HG02798 (cell line): ENCODE data around the gene C1orf94.
"Not testable (repeated sequence)": the region's sequence is repeated elsewhere in the genome, so short reads cannot be mapped to it uniquely, and the experiment has no call there.

Experiments used
- ATAC-seq: cut with Tn5 transposase; IDR thresholded peaks from one replicate; pipeline ENCODE4 v1.9.1; 2021; ENCODE audit warnings: mild to moderate bottlenecking; ENCODE audit not compliant: unreplicated experiment, poor library complexity

The C1orf94 gene

DNA sequence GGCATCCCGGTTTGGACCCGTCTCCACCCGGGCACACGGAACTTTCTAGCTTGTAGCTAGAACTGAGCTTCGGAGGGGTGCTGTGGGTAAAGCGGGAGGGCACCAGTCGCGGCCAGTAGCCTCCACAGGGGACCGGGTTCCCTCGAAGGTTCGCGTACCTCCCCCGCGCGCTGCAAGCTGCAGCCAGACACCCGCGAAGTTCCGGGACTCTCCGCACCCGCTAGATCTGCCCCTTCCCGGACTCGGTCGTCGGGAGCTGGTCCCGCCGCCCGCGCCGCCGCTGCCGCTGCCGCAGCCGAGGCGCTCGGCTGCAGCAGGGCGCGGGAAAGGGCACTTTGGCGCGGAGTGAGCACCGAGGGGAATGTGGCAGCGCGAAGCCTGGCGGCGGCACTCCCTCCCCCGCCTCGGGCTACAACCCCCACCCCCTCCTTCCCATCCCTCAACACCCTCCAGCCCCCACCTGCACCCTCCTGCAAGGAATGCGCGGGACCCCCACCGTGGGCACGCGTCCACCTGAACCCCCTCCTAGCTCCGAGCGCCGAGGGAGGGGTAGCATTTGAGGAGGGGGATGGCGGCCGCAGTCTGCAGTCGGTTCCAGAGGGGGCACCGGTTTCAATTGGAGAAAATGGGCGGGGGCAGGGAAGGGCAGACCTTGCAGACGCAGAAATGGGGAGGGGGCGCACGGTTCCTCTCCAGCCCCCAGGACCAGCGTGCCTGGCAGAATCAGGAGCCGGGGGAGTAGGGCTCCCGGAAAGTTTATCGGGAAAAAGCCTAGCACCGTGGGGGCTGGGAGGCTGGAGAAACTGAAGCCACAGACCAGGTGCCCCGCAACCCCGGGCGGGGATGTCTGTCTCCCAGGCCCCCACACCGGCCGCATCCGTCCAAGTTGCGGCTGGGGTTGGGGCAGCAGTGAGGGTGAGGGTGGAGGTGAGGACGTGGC lies 12.6 kb upstream of the C1orf94 start:
- ATAC-seq: no peak

- ATAC-seq: no peak
Measured at GRCh38 chr1:34164771-34165391, 11.8 kb upstream of the C1orf94 start, which contains the start of gene CSMD2. Gene CSMD2 (minus strand): TSS chr1:34165230. CDS start chr1:34165097, 133 bp downstream.

DNA sequence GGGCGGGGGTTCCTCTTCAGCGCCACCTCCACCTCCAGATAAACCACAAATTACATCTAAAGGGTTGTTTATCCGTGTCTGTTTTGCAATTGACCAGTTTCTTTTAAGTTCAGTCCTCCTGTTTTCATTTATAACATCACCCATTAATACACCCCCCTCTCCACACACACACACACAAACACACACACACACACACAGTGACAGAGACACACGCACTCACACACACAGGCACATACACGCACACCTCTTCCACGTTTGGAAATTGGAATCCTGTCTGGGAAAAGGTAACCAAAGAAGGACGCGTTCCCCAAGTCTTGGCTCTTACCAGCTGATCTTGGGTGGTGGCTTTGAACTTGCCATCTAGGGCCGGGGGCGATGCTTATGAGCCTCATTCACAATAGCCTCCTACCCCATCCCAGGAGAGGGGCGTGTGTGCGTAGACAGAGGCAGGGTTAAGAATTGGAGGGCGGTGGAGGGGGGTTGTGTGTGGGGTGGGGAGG lies 11.2 kb upstream of the C1orf94 start:
- ATAC-seq: no peak

- ATAC-seq: no peak
Measured at GRCh38 chr1:34166191-34166624, 10.5 kb upstream of the C1orf94 start.

DNA sequence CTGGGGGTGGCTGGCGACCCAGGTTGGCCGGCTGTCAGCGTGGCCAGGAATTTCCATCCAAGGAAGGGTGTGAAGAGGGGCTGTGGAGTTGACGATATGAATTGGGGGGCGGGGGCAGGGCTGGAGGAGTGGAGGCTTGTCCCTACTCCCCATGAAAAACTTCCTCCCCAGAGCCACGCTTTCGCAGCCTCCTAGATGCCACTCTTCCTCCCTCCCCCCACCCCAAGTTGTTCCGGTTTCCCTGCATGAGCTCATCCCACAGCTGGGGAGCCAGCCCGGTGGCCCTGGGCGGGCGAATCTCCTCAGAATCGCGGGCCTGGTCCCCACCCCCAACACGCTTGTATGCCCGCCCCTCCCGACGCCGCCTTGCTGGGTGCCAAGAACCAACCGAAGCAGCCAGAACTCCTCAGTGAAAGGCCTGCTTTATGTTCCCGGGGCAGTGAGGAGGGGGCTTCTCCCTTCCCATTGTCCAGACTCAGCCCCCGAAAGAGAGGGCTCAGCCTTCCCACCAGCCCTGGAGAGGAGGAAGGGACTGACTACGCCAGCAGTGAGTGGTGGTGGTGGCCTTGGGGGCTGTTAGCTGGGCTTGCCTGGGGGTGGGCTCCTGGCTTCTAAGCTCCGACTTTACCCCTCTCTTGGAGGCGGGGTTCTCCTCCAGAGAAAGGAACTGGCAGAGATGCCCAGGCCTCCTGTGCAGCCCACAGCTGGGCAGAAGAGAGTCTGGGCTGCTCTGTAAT lies 9.9 kb upstream of the C1orf94 start:
- no peak for ATAC-seq

GRCh38 chr1:34167389-34167788 lies 9.3 kb upstream of the C1orf94 start:
- no peak for ATAC-seq

GRCh38 chr1:34175744-34176143 lies 963 bp upstream of the C1orf94 start:
- no peak for ATAC-seq

GRCh38 chr1:34178072-34178471 lies 1.4 kb downstream of the C1orf94 start:
- no peak for ATAC-seq

GRCh38 chr1:34183381-34183780 lies 6.7 kb downstream of the C1orf94 start:
- ATAC-seq: not testable (repeated sequence)

DNA sequence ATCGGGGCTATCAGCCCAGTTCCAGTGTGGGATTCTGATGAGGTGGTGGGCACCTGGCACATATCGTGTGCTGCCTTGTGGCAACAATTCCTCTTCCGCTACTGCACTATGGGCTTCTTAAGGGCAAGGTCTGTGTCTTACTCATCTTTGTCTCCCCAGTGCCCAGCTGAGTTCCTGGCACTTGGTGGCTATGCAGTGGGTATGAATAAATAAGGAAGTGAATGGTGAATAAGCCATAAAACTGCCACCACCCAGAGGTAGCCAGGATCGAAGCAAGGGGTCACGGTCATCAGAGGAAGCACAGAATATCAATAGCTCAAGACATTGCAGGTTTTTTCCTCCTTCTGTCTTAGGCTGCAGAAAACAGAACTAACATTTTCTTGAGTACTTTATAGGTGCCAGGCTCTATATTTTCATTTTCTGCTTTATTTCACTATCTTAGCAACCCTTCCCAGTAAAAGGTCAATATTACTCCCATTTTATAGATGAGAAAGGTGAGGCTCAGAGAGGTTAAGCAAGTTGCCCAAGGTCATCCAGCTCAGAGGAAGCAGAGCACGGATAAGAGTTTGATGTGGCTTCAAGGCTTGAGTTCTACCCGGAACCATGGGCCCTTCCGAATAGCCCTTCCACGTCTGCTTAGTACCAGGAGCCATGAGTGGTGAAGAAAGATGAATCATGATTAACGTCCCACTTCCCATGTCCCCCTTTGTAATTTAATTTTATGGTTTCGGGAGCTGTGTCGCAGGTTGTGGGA lies 10.2 kb downstream of the C1orf94 start:
- ATAC-seq: no peak

GRCh38 chr1:34188418-34188817 lies 11.7 kb downstream of the C1orf94 start:
- no peak for ATAC-seq

- ATAC-seq: no peak
Measured at GRCh38 chr1:34188985-34189384, 12.3 kb downstream of the C1orf94 start.

DNA sequence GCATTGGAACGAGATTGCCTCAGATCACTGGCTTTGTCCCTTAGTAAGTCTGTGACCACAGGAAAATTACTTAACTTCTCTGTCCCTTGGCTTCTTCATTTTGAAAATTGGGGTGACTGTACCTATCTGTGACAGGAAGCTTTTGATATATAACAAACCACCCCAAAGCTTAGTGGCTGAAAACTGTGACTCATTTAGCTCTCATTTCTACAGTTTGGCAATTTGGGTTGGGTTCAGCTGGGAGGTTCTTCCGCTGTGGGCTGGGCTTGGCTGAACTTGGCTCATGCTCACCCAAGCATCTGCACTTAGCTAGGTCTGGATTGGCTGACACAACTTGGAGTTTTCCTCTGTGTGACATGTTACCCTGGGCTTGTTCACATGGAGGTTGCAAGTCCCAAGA lies 14.0 kb downstream of the C1orf94 start:
- no peak for ATAC-seq

- no peak for ATAC-seq
Measured at GRCh38 chr1:34192621-34193020, 15.9 kb downstream of the C1orf94 start.

DNA sequence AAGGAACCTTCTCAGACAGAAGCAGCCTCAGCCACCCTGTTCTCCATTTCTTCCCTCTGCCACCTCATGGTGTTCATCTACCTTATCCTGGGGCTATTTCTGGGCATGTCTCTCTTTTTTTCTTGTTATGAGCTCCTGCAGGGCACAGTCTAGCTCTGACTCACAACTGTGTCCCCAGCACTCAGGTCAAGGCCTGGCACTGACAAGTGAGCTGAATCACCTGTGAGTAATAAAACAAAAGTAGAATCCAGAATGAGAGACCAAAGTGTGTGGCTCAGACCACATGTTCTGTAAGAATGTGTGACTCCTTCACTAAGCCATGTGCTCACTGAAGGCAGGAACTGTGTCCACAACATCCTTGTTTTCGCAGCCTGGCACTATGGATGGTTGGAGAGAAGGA lies 23.2 kb downstream of the C1orf94 start:
- ATAC-seq: no peak

- no peak for ATAC-seq
Measured at GRCh38 chr1:34212673-34213072, 36.0 kb downstream of the C1orf94 start.

- ATAC-seq: no peak
Measured at GRCh38 chr1:34213956-34214355, 37.2 kb downstream of the C1orf94 start.

DNA sequence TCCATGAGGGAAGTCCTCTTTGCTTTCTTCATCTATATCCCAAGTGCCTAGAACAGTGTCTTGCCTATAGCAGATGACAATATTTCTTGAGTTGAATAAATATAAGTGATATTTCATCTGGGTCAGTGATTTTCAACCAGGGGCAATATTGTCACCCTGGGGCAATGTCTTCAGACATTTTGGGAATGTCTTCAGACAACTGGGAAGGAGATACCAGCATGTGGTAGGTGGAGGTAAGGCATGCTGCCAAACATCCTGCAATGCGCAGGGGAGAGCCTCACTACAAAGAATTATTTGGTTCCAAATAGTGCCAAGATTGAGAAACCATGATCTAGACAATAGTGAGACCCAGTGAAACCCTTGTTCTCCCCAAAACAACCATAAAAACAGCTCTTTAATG lies 54.7 kb downstream of the C1orf94 start:
- ATAC-seq: no peak

- no peak for ATAC-seq
Measured at GRCh38 chr1:34235594-34235993, 58.9 kb downstream of the C1orf94 start.

- ATAC-seq: no peak
Measured at GRCh38 chr1:34236089-34236488, 59.4 kb downstream of the C1orf94 start.
